T1000 (cell line): ENCODE results near the gene TMUB1.

Source experiments
- DNase-seq: peaks from one replicate; lab custom pipeline; 2025; ENCODE audit warnings: mixed read lengths; lab: John Stamatoyannopoulos, UW

Gene TMUB1

GRCh38 chr7:151103973-151104372, 20.7 kb upstream of the TMUB1 start:
- DNase-seq, result no peak

DNA sequence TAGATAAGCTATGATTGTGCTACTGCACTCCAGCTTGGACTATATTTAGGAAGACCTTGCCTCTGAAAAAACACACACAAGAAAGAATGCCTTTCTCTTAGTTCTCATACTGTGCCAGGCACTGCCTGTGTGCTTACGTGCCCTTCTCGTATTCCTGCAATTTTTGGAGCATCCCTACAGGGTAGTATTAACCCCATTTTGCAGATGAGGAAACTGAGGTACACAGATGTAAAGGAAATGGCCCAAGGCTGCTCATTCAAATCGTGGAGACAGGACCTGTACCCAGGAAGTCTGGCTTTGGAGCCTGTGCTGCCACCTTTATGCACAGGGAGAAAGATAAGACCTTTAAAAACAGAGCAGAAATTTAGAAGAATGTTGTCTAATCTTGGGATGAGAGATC, 19.7 kb upstream of the TMUB1 start:
- DNase-seq, result no peak

DNA sequence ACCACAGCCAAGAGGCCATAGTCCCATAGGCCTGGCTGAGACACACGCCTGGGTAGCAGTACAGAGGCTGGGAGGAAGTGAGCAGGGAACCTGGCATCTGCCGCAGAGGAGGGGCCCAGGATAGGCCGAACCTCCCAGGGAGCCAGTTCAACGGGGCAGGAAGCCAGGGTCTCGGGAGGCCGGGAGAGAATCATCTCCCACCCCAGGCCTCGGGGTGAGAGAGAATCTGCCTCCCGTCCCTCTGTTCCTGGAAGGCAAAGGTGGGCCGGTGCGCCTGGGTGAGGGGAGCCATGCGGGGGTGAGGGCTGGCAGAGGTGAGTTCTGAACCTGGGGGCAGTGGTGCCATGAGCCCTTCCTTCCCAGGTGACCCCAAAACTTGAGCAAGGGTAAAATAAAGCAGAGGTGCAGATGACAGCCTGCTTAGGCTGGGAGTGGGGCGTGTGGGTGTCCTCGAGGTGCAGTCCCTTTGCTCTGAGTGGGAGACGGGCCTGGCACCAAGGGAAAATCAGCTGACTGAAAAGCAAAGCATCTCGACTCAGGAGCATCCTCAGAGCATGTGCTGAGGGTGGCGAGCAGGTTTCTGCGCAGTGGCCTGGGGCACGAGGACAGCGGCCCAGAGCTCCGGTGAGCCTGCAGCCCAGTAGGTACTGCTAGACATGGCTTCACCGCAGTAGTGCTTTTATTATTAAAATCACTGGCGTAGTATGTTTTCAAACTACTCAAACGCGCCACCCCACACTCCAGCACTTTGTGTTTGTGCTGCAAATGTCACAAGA, 18.5 kb upstream of the TMUB1 start:
- DNase-seq, result no peak

- DNase-seq, result no peak
Observed at GRCh38 chr7:151100921-151101320, 17.6 kb upstream of the TMUB1 start.

DNA sequence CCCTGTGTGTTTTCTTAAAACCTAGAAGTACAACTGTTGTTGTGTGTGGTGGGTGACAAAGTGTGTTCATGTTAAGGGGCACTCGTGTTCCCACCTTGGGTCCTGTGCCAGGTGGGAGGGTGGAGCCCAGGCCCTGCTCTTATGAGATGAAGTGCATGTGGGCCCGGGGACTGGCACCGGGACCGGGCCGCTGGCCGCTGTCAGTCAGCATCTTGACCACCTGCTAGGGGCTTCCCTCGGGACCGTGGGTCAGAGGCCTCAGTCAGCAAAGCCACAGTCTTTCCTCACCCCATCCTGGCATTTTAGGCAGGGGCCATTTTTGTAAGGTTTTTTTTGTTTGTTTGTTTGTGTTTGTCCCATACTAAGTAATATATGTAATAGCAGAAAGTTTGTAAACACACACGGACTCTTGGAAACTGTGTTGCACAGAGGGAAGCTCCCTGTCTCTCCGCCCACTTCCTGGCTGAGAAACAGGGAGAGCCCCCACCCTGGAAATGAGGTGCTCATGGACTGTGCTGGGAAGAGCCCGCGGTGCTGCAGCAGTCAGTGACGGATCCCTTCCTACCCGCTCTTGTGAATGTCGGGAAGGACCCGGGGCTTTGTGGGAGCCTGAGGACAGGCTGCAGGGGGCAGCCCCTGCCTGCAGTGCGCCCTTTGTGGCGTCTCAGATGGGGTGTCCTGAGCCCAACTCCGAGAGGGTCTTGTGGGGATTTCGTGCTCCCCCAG, 16.4 kb upstream of the TMUB1 start:
- no peak for DNase-seq

DNA sequence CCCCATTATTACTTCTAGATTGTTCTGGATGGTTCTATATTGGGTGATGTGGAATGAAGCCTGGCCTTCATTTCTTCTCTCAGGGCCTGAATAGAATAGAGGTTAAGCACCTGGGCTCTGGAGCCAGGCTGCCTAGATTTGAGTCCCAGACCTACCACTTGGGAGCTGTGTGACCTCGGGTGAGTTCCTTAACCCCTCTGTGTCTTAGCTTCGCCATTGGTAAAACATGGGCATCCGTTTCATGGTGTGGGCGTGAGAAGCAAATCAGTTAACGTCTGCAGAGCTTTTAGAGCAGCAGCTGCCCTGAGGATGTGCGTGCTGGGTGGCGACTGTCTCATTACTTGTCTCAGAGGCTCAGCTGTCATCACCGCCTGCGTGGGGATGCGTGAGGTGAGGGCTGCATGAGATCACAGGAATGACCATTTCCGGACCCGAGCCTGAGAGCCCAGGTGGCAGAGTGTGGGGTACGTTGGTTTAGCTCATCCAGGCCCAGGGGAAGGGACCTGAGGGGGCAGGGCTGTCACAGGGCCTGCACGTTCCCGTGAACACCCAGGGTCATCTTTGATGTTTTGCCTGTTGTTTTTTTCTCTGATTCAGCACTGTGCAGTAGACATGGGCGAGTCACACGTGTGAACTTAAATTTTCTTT, 12.7 kb upstream of the TMUB1 start:
- DNase-seq, result no peak

GRCh38 chr7:151095123-151095797, 12.0 kb upstream of the TMUB1 start:
- DNase-seq, result no peak

- DNase-seq, result no peak
Observed at GRCh38 chr7:151094675-151095074, 11.4 kb upstream of the TMUB1 start.

DNA sequence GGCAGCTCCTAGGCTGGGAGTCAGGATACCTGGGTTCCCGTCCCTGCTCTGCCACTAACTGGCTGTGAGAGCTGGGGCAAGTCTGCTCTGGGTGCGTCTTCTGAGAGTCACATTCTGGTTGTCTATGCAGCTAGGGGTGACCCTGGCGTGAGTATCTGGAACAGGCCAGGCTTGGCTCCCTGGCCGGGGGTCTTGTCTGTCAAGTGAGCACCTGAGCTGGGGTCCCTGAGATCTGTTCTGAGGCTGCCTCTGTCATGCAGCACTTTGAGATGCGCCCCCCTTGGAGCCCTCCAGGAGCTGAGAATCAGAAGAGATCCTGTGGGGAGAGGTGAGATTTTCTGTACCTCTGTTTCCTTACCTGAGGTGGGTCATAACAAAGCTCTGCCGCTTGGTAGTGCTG, 10.5 kb upstream of the TMUB1 start:
- no peak for DNase-seq

- no peak for DNase-seq
Observed at GRCh38 chr7:151091988-151092387, 8.7 kb upstream of the TMUB1 start.

- no peak for DNase-seq
Observed at GRCh38 chr7:151091431-151091830, 8.1 kb upstream of the TMUB1 start.

DNA sequence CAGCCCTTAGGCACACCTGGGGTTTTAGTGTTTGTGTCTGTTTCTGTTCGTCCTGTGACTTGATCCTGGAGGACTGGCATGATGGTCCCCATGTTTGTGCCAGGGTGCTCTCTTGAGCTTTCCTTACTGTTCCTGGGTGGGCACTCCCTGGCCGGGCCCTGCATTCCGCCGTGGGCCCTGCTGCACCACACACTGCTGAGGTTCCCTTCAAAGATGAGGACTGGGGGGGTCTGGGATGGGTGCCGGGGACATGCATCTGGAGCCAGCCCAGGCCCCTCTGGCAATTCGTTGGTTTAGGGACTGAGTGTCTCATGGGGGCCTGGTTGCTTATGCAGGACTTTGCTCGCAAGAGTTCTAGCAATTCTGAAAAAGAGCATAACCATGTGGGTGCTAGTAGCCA, 7.7 kb upstream of the TMUB1 start:
- no peak for DNase-seq

- DNase-seq, result no peak
Observed at GRCh38 chr7:151089893-151090730, 6.8 kb upstream of the TMUB1 start.

- peak; percentile 34 for DNase-seq
Observed at GRCh38 chr7:151088856-151089699, 5.8 kb upstream of the TMUB1 start.

- no peak for DNase-seq
Observed at GRCh38 chr7:151088019-151088855, 4.9 kb upstream of the TMUB1 start.

GRCh38 chr7:151087245-151088018, 4.1 kb upstream of the TMUB1 start:
- peak; percentile 13 for DNase-seq

DNA sequence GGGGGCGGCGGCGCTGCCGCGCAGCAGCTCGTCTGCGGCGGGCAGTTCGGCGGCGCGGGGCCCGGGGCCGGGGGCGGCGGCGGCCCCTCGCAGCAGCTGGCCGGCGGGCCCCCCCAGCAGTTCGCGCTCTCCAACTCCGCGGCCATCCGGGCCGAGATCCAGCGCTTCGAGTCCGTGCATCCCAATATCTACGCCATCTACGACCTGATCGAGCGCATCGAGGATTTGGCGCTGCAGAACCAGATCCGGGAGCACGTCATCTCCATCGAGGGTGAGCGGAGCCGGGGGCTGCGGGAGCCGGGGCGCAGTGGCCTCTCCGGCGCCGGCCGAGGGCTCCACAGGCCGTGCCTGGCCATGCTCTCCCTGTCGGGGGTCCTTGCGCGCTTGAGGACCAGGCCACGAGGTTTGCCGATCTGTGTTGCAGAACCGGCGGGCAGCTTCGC, 3.5 kb upstream of the TMUB1 start:
- DNase-seq, result no peak

DNA sequence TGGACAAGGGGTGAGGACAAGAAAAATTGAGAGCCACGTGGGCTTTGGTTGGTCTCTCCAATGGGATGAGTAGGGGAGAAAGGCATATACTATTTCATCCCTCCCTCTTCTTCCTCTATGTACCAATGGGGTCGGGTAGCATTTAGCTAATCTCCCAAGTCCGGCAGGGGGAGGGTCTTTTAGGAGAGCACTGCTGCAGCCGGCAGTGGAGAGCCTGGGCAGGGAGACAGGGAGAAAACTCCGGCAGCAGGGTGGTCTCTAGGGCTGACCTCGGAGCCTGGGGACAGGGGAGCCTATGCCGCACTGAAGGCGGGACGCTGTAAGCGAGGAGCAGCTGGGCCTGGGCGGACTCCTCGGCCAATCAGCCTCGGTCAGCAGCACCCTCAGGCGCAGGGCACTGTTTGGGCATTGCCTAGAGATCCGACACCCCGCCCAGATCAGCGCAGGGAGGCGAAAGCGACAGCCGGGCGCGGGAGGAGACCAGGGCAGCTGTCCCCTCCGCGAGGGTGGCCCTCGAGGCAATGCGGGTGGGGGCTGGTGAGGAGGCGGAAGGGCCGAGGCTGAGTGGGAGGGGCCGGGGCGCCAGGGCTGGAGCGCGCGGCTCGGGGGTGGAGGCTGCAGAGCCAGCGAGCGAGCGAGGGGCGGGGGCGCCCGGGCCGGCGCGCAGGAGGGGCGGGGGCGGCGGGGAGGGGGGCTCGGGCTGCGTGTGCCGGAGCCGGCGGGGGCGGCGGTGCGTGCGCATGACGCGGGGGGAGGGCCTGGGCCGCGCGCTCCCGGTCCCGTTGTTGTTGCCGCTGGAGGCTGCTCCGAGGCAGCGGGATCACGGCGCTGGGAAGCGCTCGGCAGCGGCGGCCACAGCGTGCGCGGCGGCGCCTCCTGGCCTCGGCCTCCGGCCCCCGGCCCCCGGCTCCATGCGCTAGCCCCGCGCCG, 2.7 kb upstream of the TMUB1 start, which contains the start of gene AGAP3:
Gene AGAP3 (plus strand): TSS at position 785 of the 930 bp plus-strand sequence. CDS start 267 bp downstream, outside the sequence.
- DNase-seq, result peak; percentile 51
